ENCODE data around the gene ZNF394. TPM values are rescaled to one million over a fixed set of nuclear protein-coding genes. Genes with fewer than 3 reads are reported as not detected.
"Not testable (repeated sequence)": the region's sequence is repeated elsewhere in the genome, so short reads cannot be mapped to it uniquely, and the experiment has no call there.

The ZNF394 gene
- total RNA-seq (10 to 100 TPM; 18.1 to 18.3 TPM), polyA plus RNA-seq (1 to 10 TPM; 5.5 to 6.1 TPM)

DNA sequence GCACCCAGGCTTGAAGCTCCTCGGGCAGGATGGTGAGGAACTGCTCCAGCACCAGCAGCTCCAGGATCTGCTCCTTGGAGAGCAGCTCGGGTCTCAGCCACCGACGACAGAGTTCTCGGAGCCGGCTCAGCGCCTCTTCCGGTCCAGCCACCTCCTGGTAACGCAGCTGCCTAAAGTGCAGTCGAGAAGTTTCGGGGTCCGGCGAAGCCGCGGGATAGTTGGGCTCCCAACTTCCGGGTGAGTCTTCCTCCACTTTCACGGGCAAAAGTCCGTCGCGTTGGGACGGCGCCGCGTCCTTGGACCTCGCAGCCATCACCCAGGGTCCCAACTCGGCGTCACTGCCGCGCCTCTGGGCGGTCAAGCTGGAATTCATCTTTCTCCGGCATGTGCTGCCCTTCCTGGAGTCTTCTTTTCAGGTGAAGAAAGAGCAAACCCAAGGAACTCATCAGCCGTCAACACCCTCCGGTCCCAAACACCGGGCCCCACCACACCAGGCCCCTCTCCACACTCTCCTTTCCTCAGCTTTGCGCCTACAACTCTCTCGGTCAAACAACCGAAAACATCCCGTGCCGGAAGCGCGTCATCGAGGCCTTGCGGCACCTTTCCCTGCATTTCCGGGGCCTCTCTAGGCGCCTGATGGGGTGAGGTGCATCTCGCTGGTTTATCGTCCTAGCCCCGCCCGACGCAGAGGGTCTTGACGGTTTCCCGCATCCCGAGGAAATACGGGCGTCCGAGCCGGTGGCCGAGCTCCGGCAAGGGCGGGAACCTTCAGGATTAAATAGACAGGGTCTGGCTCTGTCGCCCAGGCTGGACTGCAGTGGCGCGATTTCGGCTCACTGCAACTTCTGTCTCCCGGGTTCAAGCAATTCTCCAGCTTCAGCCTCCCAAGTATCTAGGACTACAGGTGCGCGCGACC is at the start of gene ZNF394:
Gene ZNF394, minus strand, starts transcription at position 561 of the 916 bp plus-strand sequence. Its CDS starts 188 bp downstream, at position 373.
- peak; percentile 66 for TF ChIP-seq NR2F2 (IDR thresholded peaks at IDR 0.05)
- TF ChIP-seq EGR1 (IDR thresholded peaks at IDR 0.05; ENCODE audit: low read depth in 2 of 2), result peak; percentile 12 to 62
- peak; percentile 97 to 99 for TF ChIP-seq GABPA (IDR thresholded peaks at IDR 0.05 in 1 of 2, conservative IDR thresholded peaks at IDR 0.05 in 1 of 2)
- TF ChIP-seq, protein P1, sequence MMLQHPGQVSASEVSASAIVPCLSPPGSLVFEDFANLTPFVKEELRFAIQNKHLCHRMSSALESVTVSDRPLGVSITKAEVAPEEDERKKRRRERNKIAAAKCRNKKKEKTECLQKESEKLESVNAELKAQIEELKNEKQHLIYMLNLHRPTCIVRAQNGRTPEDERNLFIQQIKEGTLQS (IDR thresholded peaks at IDR 0.05), result peak; percentile 8
- no peak for TF ChIP-seq JUND (IDR thresholded peaks at IDR 0.05)
- TF ChIP-seq TAF1 (conservative IDR thresholded peaks at IDR 0.05), result peak; percentile 62
- TF ChIP-seq, protein P2, sequence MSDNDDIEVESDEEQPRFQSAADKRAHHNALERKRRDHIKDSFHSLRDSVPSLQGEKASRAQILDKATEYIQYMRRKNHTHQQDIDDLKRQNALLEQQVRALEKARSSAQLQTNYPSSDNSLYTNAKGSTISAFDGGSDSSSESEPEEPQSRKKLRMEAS (IDR thresholded peaks at IDR 0.05), result peak; percentile 76
- peak; percentile 41 for TF ChIP-seq YY1 (IDR thresholded peaks at IDR 0.05)
- TF ChIP-seq ZBTB33 (IDR thresholded peaks at IDR 0.05), result peak; percentile 52
- peak; percentile 39 for TF ChIP-seq SP1 (IDR thresholded peaks at IDR 0.05)
- no peak for TF ChIP-seq FOXA1 (IDR thresholded peaks at IDR 0.05)
- TF ChIP-seq RAD21 (IDR thresholded peaks at IDR 0.05), result peak; percentile 31 to 53
- peak in 1 of 2 donors; percentile 18 for TF ChIP-seq HNF4A (conservative IDR thresholded peaks at IDR 0.05)
- TF ChIP-seq REST (IDR thresholded peaks at IDR 0.05), result peak; percentile 65
- TF ChIP-seq RXRA (IDR thresholded peaks at IDR 0.05), result peak; percentile 50 to 52
- no peak for TF ChIP-seq HNF4G (IDR thresholded peaks at IDR 0.05)
- DNase-seq (ENCODE audit: low spot score), result peak; percentile 89
- peak within 1 kb of the TSS; percentile 75 to 97 (median 94) for H3K4me3 ChIP-seq (ENCODE audit: low read depth in 1 of 3, low read length in 3 of 3)
- H3K36me3 ChIP-seq (ENCODE audit: control insufficient read depth in 4 of 4, insufficient read depth in 3 of 4, low read depth in 1 of 4, low read length in 3 of 4), result peaks cover 3 to 9% (median 5%) of the 10 kb centered on the region in 4 donors
- H3K9ac ChIP-seq (ENCODE audit: low read depth in 1 of 2, low read length in 2 of 2), result peak within 1 kb of the TSS; percentile 83 to 87
- H3K27ac ChIP-seq (ENCODE audit: low read depth in 1 of 2, low read length in 2 of 2), result peak within 1 kb of the TSS; percentile 90
- H3K27me3 ChIP-seq (ENCODE audit: control insufficient read depth in 4 of 4, insufficient read depth in 4 of 4, low read length in 3 of 4), result no peaks in the 10 kb centered on the region
- H3K9me3 ChIP-seq (ENCODE audit: control insufficient read depth in 4 of 4, low read length in 3 of 4), result no peaks in the 10 kb centered on the region
- peaks cover 9 to 25% (median 20%) of the 10 kb centered on the region in 4 donors for H3K4me1 ChIP-seq (ENCODE audit: control insufficient read depth in 4 of 4, insufficient read depth in 4 of 4, low read length in 3 of 4)
- WGBS, result under 1% methylated on average over 68 of the region's 68 CpGs

DNA sequence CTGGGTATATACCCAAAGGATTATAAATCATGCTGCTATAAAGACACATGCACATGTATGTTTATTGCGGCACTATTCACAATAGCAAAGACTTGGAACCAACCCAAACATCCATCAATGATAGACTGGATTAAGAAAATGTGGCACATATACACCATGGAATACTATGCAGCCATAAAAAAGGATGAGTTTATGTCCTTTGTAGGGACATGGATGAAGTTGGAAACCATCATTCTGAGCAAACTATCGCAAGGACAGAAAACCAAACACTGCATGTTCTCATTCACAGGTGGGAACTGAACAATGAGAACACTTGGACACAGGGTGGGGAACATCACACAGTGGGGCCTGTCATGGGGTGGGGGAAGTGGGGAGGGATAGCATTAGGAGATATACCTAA is 49.5 kb upstream of the ZNF394 start:
- WGBS, result 100% methylated on average over 1 of the region's 2 CpGs
- not testable (repeated sequence) for H3K27me3 ChIP-seq (ENCODE audit: control insufficient read depth in 4 of 4, insufficient read depth in 4 of 4, low read length in 3 of 4)

GRCh38 chr7:99545308-99545707 is 45.2 kb upstream of the ZNF394 start:
- H3K9ac ChIP-seq (ENCODE audit: low read depth in 1 of 2, low read length in 2 of 2); H3K4me3 ChIP-seq (ENCODE audit: low read depth in 1 of 3, low read length in 3 of 3); H3K27me3 ChIP-seq (ENCODE audit: control insufficient read depth in 4 of 4, insufficient read depth in 4 of 4, low read length in 3 of 4); H3K4me1 ChIP-seq (ENCODE audit: control insufficient read depth in 4 of 4, insufficient read depth in 4 of 4, low read length in 3 of 4); DNase-seq (ENCODE audit: low spot score); H3K27ac ChIP-seq (ENCODE audit: low read depth in 1 of 2, low read length in 2 of 2): not testable (repeated sequence)
- 95% methylated on average over 5 of the region's 5 CpGs for WGBS
- H3K9me3 ChIP-seq (ENCODE audit: control insufficient read depth in 4 of 4, low read length in 3 of 4), result peaks cover 12 to 25% (median 19%) of the 10 kb centered on the region in 4 donors
- peaks cover 3 to 17% (median 14%) of the 10 kb centered on the region in 4 donors for H3K36me3 ChIP-seq (ENCODE audit: control insufficient read depth in 4 of 4, insufficient read depth in 3 of 4, low read depth in 1 of 4, low read length in 3 of 4)

More for the DNA sequence above, 49.5 kb upstream of the ZNF394 start:
- not testable (repeated sequence) for H3K4me3 ChIP-seq (ENCODE audit: low read depth in 1 of 3, low read length in 3 of 3); H3K9me3 ChIP-seq (ENCODE audit: control insufficient read depth in 4 of 4, low read length in 3 of 4); H3K27ac ChIP-seq (ENCODE audit: low read depth in 1 of 2, low read length in 2 of 2); H3K9ac ChIP-seq (ENCODE audit: low read depth in 1 of 2, low read length in 2 of 2); DNase-seq (ENCODE audit: low spot score)
- peaks cover 0 to 16% (median 12%) of the 10 kb centered on the region in 4 donors for H3K4me1 ChIP-seq (ENCODE audit: control insufficient read depth in 4 of 4, insufficient read depth in 4 of 4, low read length in 3 of 4)
- H3K36me3 ChIP-seq (ENCODE audit: control insufficient read depth in 4 of 4, insufficient read depth in 3 of 4, low read depth in 1 of 4, low read length in 3 of 4), result peaks cover 0 to 17% (median 14%) of the 10 kb centered on the region in 4 donors
